Sigmoid colon (tissue), 4 donors: ENCODE measurements around the gene MPPED1.

Experiments used
- EP300 ChIP-seq, 4 donors: sonication (generic); formaldehyde crosslinking; IDR thresholded peaks; one replicate each; pipeline ENCODE4 v1.6.1; 2017; ENCODE audit warnings: antibody characterized with exemption in 4 of 4
- POLR2A ChIP-seq, 2 donors: fragments of 450-650 bp; IDR thresholded peaks; one replicate each; pipeline ENCODE4 v1.6.1; 2016; ENCODE audit warnings: antibody characterized with exemption in 2 of 2, mild to moderate bottlenecking in 2 of 2, moderate library complexity in 2 of 2
- TF ChIP-seq, protein P1 (sequence below), 4 experiments: fragments of 450-650 bp in 3 of 4; fragments of 200-600 bp in 1 of 4; IDR thresholded peaks; one replicate each; pipeline ENCODE4 v1.5.1; 2016 to 2019; ENCODE audit warnings: antibody characterized with exemption in 4 of 4, mild to moderate bottlenecking in 3 of 4, moderate library complexity in 2 of 4

DNA sequence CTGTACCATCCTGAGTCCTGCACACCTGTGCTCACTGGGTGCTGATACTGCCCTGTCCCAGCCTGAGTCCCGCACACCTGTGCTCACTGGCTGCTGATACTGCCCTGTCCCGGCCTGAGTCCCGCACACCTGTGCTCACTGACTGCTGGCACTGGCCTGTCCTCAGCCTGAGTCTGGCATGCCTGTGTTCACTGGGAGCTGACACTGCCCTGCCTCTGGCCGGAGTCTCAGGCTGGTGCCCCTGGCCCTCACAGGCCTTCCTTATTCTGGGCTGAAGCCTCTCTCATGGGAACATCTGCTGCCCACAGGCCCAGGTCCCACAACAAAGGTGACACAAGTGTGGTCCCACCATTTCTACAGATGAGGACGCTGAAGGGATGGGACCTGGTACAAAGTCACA lies 115.1 kb downstream of the MPPED1 start:
- TF ChIP-seq, protein P1, sequence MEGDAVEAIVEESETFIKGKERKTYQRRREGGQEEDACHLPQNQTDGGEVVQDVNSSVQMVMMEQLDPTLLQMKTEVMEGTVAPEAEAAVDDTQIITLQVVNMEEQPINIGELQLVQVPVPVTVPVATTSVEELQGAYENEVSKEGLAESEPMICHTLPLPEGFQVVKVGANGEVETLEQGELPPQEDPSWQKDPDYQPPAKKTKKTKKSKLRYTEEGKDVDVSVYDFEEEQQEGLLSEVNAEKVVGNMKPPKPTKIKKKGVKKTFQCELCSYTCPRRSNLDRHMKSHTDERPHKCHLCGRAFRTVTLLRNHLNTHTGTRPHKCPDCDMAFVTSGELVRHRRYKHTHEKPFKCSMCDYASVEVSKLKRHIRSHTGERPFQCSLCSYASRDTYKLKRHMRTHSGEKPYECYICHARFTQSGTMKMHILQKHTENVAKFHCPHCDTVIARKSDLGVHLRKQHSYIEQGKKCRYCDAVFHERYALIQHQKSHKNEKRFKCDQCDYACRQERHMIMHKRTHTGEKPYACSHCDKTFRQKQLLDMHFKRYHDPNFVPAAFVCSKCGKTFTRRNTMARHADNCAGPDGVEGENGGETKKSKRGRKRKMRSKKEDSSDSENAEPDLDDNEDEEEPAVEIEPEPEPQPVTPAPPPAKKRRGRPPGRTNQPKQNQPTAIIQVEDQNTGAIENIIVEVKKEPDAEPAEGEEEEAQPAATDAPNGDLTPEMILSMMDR (IDR thresholded peaks at IDR 0.05) = no peak
- no peak for TF ChIP-seq EP300 (IDR thresholded peaks at IDR 0.05)
- no peak for TF ChIP-seq POLR2A (IDR thresholded peaks at IDR 0.05)
